Gastroesophageal sphincter (tissue), 4 donors: Measurements from ENCODE around the gene BLOC1S5. TPM values are rescaled to one million over a fixed set of nuclear protein-coding genes. Genes with fewer than 3 reads are reported as not detected.

ENCODE experiments used
- ATAC-seq: fragments of 150-250 bp; one replicate; pipeline ENCODE4 v1.9.1; 2016; ENCODE audit warnings: mild to moderate bottlenecking, moderate library complexity
- H3K27ac ChIP-seq, 4 donors: fragments of 200-600 bp; sonication (generic) in 3 of 4; 1 replicate in 3 of 4; 2 replicates in 1 of 4; pipeline ENCODE4 v1.5.1; 2016 to 2019
- H3K27me3 ChIP-seq: fragments of 200-600 bp; sonication (generic); one replicate; pipeline ENCODE4 v1.5.1; 2019
- H3K36me3 ChIP-seq, 2 donors: fragments of 200-600 bp; sonication (generic); one replicate each; pipeline ENCODE4 v1.5.1; 2019; ENCODE audit warnings: control low read depth in 1 of 2
- H3K4me1 ChIP-seq, 3 donors: fragments of 200-600 bp; sonication (generic); 1 replicate in 2 of 3; 2 replicates in 1 of 3; pipeline ENCODE4 v1.5.1; 2016 to 2019; ENCODE audit warnings: control low read depth in 2 of 3
- H3K4me3 ChIP-seq, 2 donors: fragments of 200-600 bp; sonication (generic); one replicate each; pipeline ENCODE4 v1.5.1; 2019; ENCODE audit warnings: mild to moderate bottlenecking in 1 of 2, moderate library complexity in 1 of 2
- H3K9me3 ChIP-seq, 3 donors: fragments of 200-600 bp; sonication (generic); one replicate each; pipeline ENCODE4 v1.5.1; 2017 to 2019; ENCODE audit warnings: control low read depth in 2 of 3
- EP300 ChIP-seq: sonication (generic); formaldehyde crosslinking; IDR thresholded peaks from one replicate; pipeline ENCODE4 v1.6.1; 2017; ENCODE audit warnings: antibody characterized with exemption, mild to moderate bottlenecking
- POLR2A ChIP-seq, 2 donors: fragments of 450-650 bp; IDR thresholded peaks; one replicate each; pipeline ENCODE4 v1.6.1; 2017; ENCODE audit warnings: antibody characterized with exemption in 2 of 2, mild to moderate bottlenecking in 2 of 2, moderate library complexity in 1 of 2
- POLR2AphosphoS5 ChIP-seq: sonication (generic); formaldehyde crosslinking; IDR thresholded peaks from one replicate; pipeline ENCODE4 v1.6.1; 2017; ENCODE audit warnings: antibody characterized with exemption
- WGBS, 2 donors: methylation state at CpG; one replicate each; pipeline ENCODE4 v1.1.5; 2018; ENCODE audit warnings: low coverage in 1 of 2; 5-methylcytosine and 5-hydroxymethylcytosine counted together
- total RNA-seq, 4 donors: library from RNA; depleted of rRNA; stranded (reverse); fragments of >200 nt; gene quantifications; one replicate each; pipeline ENCODE4 v1.1.0, GENCODE V29; 2016
- TF ChIP-seq, protein P1 (sequence below), 4 experiments: fragments of 200-600 bp in 2 of 4; fragments of 450-650 bp in 2 of 4; sonication (generic) in 1 of 4; IDR thresholded peaks; one replicate each; pipeline ENCODE4 v1.5.1; 2017 to 2019; ENCODE audit warnings: antibody characterized with exemption in 4 of 4, mild to moderate bottlenecking in 2 of 4, moderate library complexity in 2 of 4

Gene BLOC1S5
- total RNA-seq, 4 donors from 2014 or later, result 10.9 to 15.7 (median 14.8) TPM

DNA sequence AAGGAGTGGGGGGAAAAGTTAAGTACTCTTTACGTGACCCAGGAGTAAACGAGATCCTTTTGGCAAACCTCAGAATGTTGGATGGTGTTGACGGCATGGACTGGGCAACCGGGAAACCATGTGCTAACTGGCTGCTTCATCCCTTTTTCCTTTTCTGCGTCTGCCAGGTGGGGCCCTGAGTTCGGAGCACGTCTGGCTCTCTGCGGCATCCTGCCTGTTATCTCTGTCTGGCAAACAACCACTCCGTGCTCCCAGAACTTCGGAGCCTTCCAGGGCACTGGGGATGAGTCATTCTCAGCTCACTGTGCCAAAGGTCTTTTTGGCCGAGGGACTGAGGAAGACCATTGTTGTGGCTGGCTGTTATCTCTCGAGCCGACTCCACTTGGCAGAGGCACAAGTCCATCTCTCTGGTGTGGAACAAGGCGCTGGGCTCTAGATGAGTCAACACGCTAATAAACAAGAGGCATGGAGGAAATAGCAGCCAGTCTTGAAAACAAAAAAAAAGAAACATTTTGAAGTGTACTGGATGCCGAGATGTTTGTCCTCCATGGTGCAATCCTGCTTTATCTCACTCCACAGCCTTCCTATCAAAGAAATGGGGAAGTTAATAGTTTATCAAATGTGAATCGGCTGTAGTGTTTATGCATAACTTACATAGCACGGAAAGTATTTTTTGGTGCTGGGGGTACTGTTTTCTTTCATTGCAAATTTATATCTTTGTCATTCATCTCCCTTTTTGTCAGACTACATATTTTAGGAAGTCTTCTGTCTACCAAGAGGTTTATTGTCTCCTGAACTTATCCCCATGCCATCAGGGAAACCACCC is 89.0 kb downstream of the BLOC1S5 start:
- Histone ChIP-seq H3K4me1 (peaks cover 0 to 19% (median 5%) of the 10 kb centered on the region in 3 donors), H3K27ac (peak overlapping the region in 2 of 4 donors; percentile 3 to 42), H3K4me3 (no peak overlapping the region), H3K27me3 (no peaks in the 10 kb centered on the region), H3K9me3 (no peaks in the 10 kb centered on the region), H3K36me3 (no peaks in the 10 kb centered on the region)
- 5 to 9% methylated on average over 5 to 13 of the region's 18 CpGs for WGBS, 2 donors
- TF ChIP-seq, protein P1, sequence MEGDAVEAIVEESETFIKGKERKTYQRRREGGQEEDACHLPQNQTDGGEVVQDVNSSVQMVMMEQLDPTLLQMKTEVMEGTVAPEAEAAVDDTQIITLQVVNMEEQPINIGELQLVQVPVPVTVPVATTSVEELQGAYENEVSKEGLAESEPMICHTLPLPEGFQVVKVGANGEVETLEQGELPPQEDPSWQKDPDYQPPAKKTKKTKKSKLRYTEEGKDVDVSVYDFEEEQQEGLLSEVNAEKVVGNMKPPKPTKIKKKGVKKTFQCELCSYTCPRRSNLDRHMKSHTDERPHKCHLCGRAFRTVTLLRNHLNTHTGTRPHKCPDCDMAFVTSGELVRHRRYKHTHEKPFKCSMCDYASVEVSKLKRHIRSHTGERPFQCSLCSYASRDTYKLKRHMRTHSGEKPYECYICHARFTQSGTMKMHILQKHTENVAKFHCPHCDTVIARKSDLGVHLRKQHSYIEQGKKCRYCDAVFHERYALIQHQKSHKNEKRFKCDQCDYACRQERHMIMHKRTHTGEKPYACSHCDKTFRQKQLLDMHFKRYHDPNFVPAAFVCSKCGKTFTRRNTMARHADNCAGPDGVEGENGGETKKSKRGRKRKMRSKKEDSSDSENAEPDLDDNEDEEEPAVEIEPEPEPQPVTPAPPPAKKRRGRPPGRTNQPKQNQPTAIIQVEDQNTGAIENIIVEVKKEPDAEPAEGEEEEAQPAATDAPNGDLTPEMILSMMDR (IDR thresholded peaks at IDR 0.05), result no peak
- no peak for TF ChIP-seq POLR2A (IDR thresholded peaks at IDR 0.05)
- no peak for TF ChIP-seq EP300
- TF ChIP-seq POLR2AphosphoS5, result peak; percentile 32
- peak; percentile 91 for ATAC-seq

DNA sequence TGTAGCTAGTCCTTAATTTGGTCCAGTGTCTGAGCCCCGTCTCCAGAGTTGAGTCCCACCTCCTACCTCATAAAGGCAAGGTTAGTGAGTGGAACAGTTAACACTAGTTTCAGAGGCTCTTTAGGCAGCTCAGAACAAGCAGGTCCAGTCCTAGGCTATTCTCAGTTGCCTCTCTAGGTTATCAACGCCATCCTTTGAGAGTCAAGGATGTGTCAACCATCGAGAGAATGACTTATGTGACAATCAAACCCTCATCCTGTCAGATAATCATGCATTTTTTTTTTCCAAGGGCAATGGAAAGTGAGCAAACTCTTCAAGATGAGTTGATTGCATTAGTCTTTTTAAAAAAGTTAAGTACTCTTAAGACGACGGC is 89.6 kb downstream of the BLOC1S5 start:
- 34 to 40% methylated on average over 3 to 4 of the region's 5 CpGs for WGBS, 2 donors
- peak overlapping the region in 2 of 4 donors; percentile 3 to 42 for H3K27ac ChIP-seq
- ATAC-seq, result no peak
- H3K36me3 ChIP-seq, result no peaks in the 10 kb centered on the region
- peaks cover 0 to 19% (median 5%) of the 10 kb centered on the region in 3 donors for H3K4me1 ChIP-seq
- TF ChIP-seq, protein P1 (IDR thresholded peaks at IDR 0.05), result no peak
- TF ChIP-seq POLR2AphosphoS5 (no peak), EP300 (no peak), POLR2A (IDR thresholded peaks at IDR 0.05) (no peak)
- H3K4me3 ChIP-seq, result no peak overlapping the region
- no peaks in the 10 kb centered on the region for H3K27me3 ChIP-seq
- H3K9me3 ChIP-seq, result no peaks in the 10 kb centered on the region

DNA sequence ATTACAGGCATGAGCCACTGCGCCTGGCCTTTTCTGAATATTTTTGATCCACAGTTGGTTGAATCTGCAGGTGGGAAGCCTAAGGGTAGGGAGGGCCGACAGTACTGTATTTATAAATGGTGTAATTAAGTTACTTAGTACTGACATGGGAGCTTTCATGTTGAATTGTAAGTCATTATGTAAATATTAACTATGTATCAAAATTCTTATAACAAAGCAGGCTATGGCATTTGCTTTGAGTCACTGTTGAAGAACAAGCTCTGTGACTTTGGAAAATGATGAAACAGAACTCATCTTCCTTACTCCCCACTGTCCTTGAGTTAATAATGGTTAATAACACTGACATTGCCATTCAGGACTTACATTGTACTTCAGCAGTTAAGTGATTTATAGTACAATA is 90.6 kb downstream of the BLOC1S5 start:
- H3K27me3 ChIP-seq, result no peaks in the 10 kb centered on the region

DNA sequence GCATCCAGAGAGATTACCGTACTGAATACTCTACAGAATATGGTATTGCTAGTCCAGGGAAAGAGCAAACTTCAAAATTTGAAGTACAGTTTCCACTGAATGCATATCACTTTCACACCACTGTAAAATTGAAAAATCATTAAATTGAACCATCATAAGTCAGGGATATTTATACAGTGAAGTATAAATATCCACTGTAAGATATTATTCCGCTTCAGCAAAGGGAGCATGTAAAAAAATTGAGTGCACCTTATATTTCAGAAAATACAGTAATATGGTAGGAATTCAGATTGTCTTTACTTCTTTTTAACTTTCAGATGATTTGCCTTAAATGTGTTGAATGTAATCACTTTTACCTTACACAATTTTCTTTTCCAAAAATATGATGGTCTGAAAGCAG is 92.7 kb downstream of the BLOC1S5 start:
- Histone ChIP-seq H3K27me3 (no peaks in the 10 kb centered on the region), H3K36me3 (no peaks in the 10 kb centered on the region), H3K4me1 (peaks cover 0 to 19% (median 5%) of the 10 kb centered on the region in 3 donors), H3K27ac (no peak overlapping the region), H3K9me3 (no peaks in the 10 kb centered on the region), H3K4me3 (no peak overlapping the region)
- WGBS, 2 donors, result 88 to 100% methylated on average over 1 to 2 of the region's 2 CpGs
- ATAC-seq, result no peak
- TF ChIP-seq, protein P1 (IDR thresholded peaks at IDR 0.05), result no peak
- TF ChIP-seq POLR2A (IDR thresholded peaks at IDR 0.05) (no peak), EP300 (no peak), POLR2AphosphoS5 (no peak)

More for the DNA sequence above, 90.6 kb downstream of the BLOC1S5 start:
- H3K9me3 ChIP-seq, result no peaks in the 10 kb centered on the region
- ATAC-seq, result no peak
- TF ChIP-seq POLR2AphosphoS5 (no peak), EP300 (no peak), POLR2A (IDR thresholded peaks at IDR 0.05) (no peak)
- TF ChIP-seq, protein P1 (IDR thresholded peaks at IDR 0.05), result no peak
- WGBS, 2 donors, result 100% methylated on average over 1 of the region's 2 CpGs; no CpG with 5 or more reads in 1 of the 2 donors
- no peak overlapping the region for H3K4me3 ChIP-seq
- peaks cover 0 to 19% (median 5%) of the 10 kb centered on the region in 3 donors for H3K4me1 ChIP-seq
- no peak overlapping the region for H3K27ac ChIP-seq
- H3K36me3 ChIP-seq, result no peaks in the 10 kb centered on the region

DNA sequence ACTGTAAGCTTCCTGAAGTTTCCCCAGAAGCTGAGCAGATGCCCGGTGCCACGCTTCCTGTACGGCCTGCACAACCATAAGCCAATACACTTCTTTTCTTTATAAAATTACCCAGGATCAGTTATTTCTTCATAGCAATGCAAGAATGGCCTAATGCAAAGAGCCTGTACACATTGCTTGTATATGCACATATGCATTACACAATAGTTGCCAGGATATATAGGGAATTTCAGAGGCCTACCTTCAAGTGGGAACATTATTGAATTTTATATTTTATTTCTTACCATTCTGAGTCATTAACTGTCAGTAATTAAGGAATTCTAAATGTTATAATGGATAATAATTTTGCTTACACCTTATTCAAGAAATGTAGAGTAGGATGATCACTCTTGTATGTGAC is 93.6 kb downstream of the BLOC1S5 start:
- 100% methylated on average over 3 of the region's 3 CpGs for WGBS, 2 donors
- Histone ChIP-seq H3K27ac (no peak overlapping the region), H3K9me3 (no peaks in the 10 kb centered on the region), H3K4me1 (peaks cover 0 to 13% (median 0%) of the 10 kb centered on the region in 3 donors), H3K4me3 (no peak overlapping the region), H3K27me3 (no peaks in the 10 kb centered on the region), H3K36me3 (no peaks in the 10 kb centered on the region)
- ATAC-seq, result no peak
- TF ChIP-seq, protein P1 (IDR thresholded peaks at IDR 0.05), result no peak
- no peak for TF ChIP-seq POLR2A (IDR thresholded peaks at IDR 0.05)
